Lung (tissue), 12 donors: ENCODE results near the gene SLC38A4. TPM values are rescaled to one million over a fixed set of nuclear protein-coding genes. Genes with fewer than 3 reads are reported as not detected.

Experiments
- ATAC-seq: fragments of 200-7000 bp; cut with Tn5 transposase; one replicate; pipeline ENCODE4 v1.9.1; 2020; ENCODE audit warnings: moderate number of reproducible peaks; ENCODE audit not compliant: insufficient read depth, low FRiP score
- DNase-seq, 3 donors: peaks; one replicate each; pipeline ENCODE4 v3.0.0-alpha.2; 2013 to 2017
- H3K27ac ChIP-seq, 2 donors: one replicate each; pipeline ENCODE4 v1.5.1; 2013; ENCODE audit warnings: mild to moderate bottlenecking in 2 of 2, moderate library complexity in 2 of 2, control low read depth in 1 of 2, inconsistent platforms in 1 of 2, low read depth in 1 of 2, low read length in 1 of 2
- H3K27me3 ChIP-seq, 3 donors: one replicate each; pipeline ENCODE4 v1.5.1; 2013; ENCODE audit warnings: low read length in 2 of 3; ENCODE audit not compliant: control insufficient read depth in 3 of 3, insufficient read depth in 3 of 3
- H3K36me3 ChIP-seq, 4 donors: one replicate each; pipeline ENCODE4 v1.5.1; 2013; ENCODE audit warnings: low read length in 4 of 4, mild to moderate bottlenecking in 1 of 4, moderate library complexity in 1 of 4; ENCODE audit not compliant: control insufficient read depth in 4 of 4, insufficient read depth in 4 of 4
- H3K4me1 ChIP-seq, 5 donors: one replicate each; pipeline ENCODE4 v1.5.1; 2013; ENCODE audit warnings: low read length in 5 of 5, mild to moderate bottlenecking in 2 of 5, moderate library complexity in 1 of 5; ENCODE audit not compliant: control insufficient read depth in 5 of 5, insufficient read depth in 5 of 5
- H3K4me3 ChIP-seq: one replicate; pipeline ENCODE4 v1.5.1; 2013; ENCODE audit warnings: mild to moderate bottlenecking, control low read depth, moderate library complexity
- H3K9ac ChIP-seq, 2 donors: one replicate each; pipeline ENCODE4 v1.5.1; 2013; ENCODE audit warnings: low read length in 2 of 2, control low read depth in 1 of 2; ENCODE audit not compliant: insufficient read depth in 1 of 2
- H3K9me3 ChIP-seq, 4 donors: one replicate each; pipeline ENCODE4 v1.5.1; 2013; ENCODE audit warnings: low read length in 3 of 4, mild to moderate bottlenecking in 1 of 4, moderate library complexity in 1 of 4; ENCODE audit not compliant: control insufficient read depth in 4 of 4, insufficient read depth in 3 of 4
- CTCF ChIP-seq: IDR thresholded peaks from 2 replicates; pipeline ENCODE4 v1.5.1; 2012; ENCODE audit warnings: mild to moderate bottlenecking; ENCODE audit errors: control extremely low read depth, extremely low read depth
- WGBS, 2 donors: extraction: QIAGEN DNeasy Blood & Tissue Kit; methylation state at CpG; one replicate each; pipeline ENCODE4 v1.1.7; 2013; 5-methylcytosine and 5-hydroxymethylcytosine counted together
- polyA plus RNA-seq, 2 donors: library from polyadenylated mRNA; stranded (reverse); fragments of 200-250 nt; gene quantifications; one replicate each; pipeline ENCODE4 v1.2.1, GENCODE V29; 2013
- total RNA-seq, 2 donors: library from RNA; depleted of rRNA in 1 of 2; stranded (reverse); fragments of >200 nt in 1 of 2; gene quantifications; one replicate each; pipeline ENCODE4 v1.2.1, GENCODE V29; 2014 to 2021
- donor health status: control.
- donor health status: control.
- donor health status: Bipolar disorder and iron deficiency.
- donor health status: healthy.
- donor health status: DM: yes; HTN: yes; CAD: no.

Gene SLC38A4
- total and polyA plus RNA-seq, 4 donors = 0.07 to 2.7 (median 0.45) TPM

- DNase-seq (no peak), ATAC-seq (no peak)
- Histone ChIP-seq H3K9me3 (no peaks in the 10 kb centered on the region), H3K36me3 (no peaks in the 10 kb centered on the region), H3K4me1 (no peaks in the 10 kb centered on the region), H3K27me3 (no peaks in the 10 kb centered on the region), H3K4me3 (no peak overlapping the region), H3K27ac (no peak overlapping the region), H3K9ac (no peak overlapping the region)
- TF ChIP-seq CTCF = no peak
- 94 to 97% methylated on average over 2 of the region's 2 CpGs for whole genome bisulfite sequencing, 2 donors
Measured at GRCh38 chr12:46808317-46808716, 17.5 kb downstream of the SLC38A4 start.

GRCh38 chr12:46804054-46804453 is 21.7 kb downstream of the SLC38A4 start:
- Histone ChIP-seq H3K9ac (no peak overlapping the region), H3K4me1 (no peaks in the 10 kb centered on the region), H3K27ac (no peak overlapping the region), H3K4me3 (no peak overlapping the region), H3K9me3 (no peaks in the 10 kb centered on the region), H3K36me3 (no peaks in the 10 kb centered on the region), H3K27me3 (no peaks in the 10 kb centered on the region)
- DNase-seq = no peak
- TF ChIP-seq CTCF = no peak
- 86 to 87% methylated on average over 3 of the region's 3 CpGs for WGBS, 2 donors
- no peak for ATAC-seq

GRCh38 chr12:46803517-46803916 is 22.3 kb downstream of the SLC38A4 start:
- no peak for TF ChIP-seq CTCF
- no peak overlapping the region for H3K27ac ChIP-seq
- DNase-seq = no peak
- WGBS, 2 donors = 72 to 77% methylated on average over 3 of the region's 3 CpGs
- no peaks in the 10 kb centered on the region for H3K4me1 ChIP-seq
- no peaks in the 10 kb centered on the region for H3K9me3 ChIP-seq
- H3K36me3 ChIP-seq = no peaks in the 10 kb centered on the region
- no peak for ATAC-seq
- no peak overlapping the region for H3K9ac ChIP-seq
- no peak overlapping the region for H3K4me3 ChIP-seq
- no peaks in the 10 kb centered on the region for H3K27me3 ChIP-seq

- no peak for TF ChIP-seq CTCF
- Histone ChIP-seq H3K4me3 (no peak overlapping the region), H3K27me3 (no peaks in the 10 kb centered on the region), H3K27ac (no peak overlapping the region), H3K4me1 (no peaks in the 10 kb centered on the region), H3K9ac (no peak overlapping the region), H3K36me3 (no peaks in the 10 kb centered on the region), H3K9me3 (peaks cover 0 to 2% (median 0%) of the 10 kb centered on the region in 4 donors)
- 46 to 66% methylated on average over 1 of the region's 1 CpG for WGBS, 2 donors
- ATAC-seq (no peak), DNase-seq (no peak)
Measured at GRCh38 chr12:46801293-46801692, 24.5 kb downstream of the SLC38A4 start.
